ENCODE data around the gene P3H3.

- TF ChIP-seq CTCF (conservative IDR thresholded peaks at IDR 0.05; ENCODE audit: low read length) (no peak), EZH2phosphoT487 (IDR thresholded peaks at IDR 0.05; ENCODE audit: borderline replicate concordance) (no peak)
These were observed 9.6 kb upstream of the P3H3 start for GRCh38 chr12:6818645-6819044.
